ENCODE results near the gene PNP. TPM values are rescaled to one million over a fixed set of nuclear protein-coding genes. Genes with fewer than 3 reads are reported as not detected.
"Not testable (repeated sequence)": the region's sequence is repeated elsewhere in the genome, so short reads cannot be mapped to it uniquely, and the experiment has no call there.

PNP gene
- total and polyA plus RNA-seq, 2 of the 8 experiments (the other 6 are each of a cell fraction or from before 2014, with no cell fraction given): 108 to 130 TPM

DNA sequence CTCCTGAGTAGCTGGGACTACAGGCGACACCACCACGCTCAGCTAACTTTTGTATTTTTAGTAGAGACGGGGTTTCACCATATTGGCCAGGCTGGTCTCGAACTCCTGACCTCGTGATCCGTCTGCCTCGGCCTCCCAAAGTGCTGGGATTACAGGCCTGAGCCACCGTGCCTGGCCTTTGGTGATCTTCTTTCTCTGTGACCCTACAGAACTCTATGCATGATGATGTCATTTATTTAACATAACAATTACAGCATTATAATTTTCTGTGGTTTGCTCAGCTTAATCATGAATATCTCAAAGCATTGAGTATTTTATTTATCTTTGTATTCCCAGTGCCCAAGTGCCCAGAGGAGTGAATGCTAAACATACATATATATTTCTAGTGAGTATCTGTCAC is 16.4 kb upstream of the PNP start:
- not testable (repeated sequence) for H3K9ac ChIP-seq (replicated peaks in 1 of 4; ENCODE audit: extremely low read depth in 1 of 4, low read depth in 3 of 4, low read length in 3 of 4); H2BK15ac ChIP-seq (ENCODE audit: low read length); H4K91ac ChIP-seq (replicated peaks; ENCODE audit: insufficient read length, low read length); H3K27ac ChIP-seq (ENCODE audit: low read depth, low read length); H4K8ac ChIP-seq (ENCODE audit: extremely low read depth, insufficient read depth, low read length); H3K27me3 ChIP-seq (replicated peaks in 1 of 4; ENCODE audit: control insufficient read depth in 3 of 4, extremely low read depth in 1 of 4, insufficient read depth in 3 of 4, low read length in 3 of 4); H3K14ac ChIP-seq (ENCODE audit: insufficient read length); FAIRE-seq; H3K18ac ChIP-seq (ENCODE audit: extremely low read depth, low read length); H2BK12ac ChIP-seq (ENCODE audit: low read depth, low read length); H2BK20ac ChIP-seq (ENCODE audit: low read length); H3K23me2 ChIP-seq (ENCODE audit: low read depth, low read length); H3K4me3 ChIP-seq (ENCODE audit: extremely low read depth in 1 of 4, insufficient read depth in 2 of 4, low read depth in 3 of 4, low read length in 4 of 4); H2BK5ac ChIP-seq (ENCODE audit: low read depth, low read length); H2BK120ac ChIP-seq (replicated peaks; ENCODE audit: low read depth, low read length); DNase-seq (ENCODE audit: low read depth in 1 of 2, low spot score in 2 of 2); H2AK5ac ChIP-seq (ENCODE audit: low read depth, low read length); H2AFZ ChIP-seq (ENCODE audit: low read length); H3K56ac ChIP-seq (replicated peaks; ENCODE audit: insufficient read length, low read depth, low read length); H3K79me1 ChIP-seq (ENCODE audit: low read depth, low read length); H3K9me3 ChIP-seq (ENCODE audit: insufficient read depth in 2 of 2, low read depth in 1 of 2, low read length in 1 of 2); H4K5ac ChIP-seq (ENCODE audit: insufficient read length, low read depth, low read length); H3K4ac ChIP-seq (replicated peaks; ENCODE audit: insufficient read length, low read depth, low read length); H4K20me1 ChIP-seq (replicated peaks in 1 of 2; ENCODE audit: control insufficient read depth in 1 of 2, insufficient read depth in 2 of 2, low read length in 2 of 2); H3K23ac ChIP-seq (ENCODE audit: insufficient read length)
- Histone ChIP-seq H3K4me1 (replicated peaks in 1 of 4; ENCODE audit: control insufficient read depth in 3 of 4, insufficient read depth in 4 of 4, low read length in 3 of 4) (peaks cover 0 to 10% (median 1%) of the 10 kb centered on the region in 4 experiments; a peak in 3 of 7 replicates), H3K4me2 (ENCODE audit: insufficient read depth in 1 of 2, low read depth in 2 of 2, low read length in 2 of 2) (peak overlapping the region in 1 of 2 experiments; percentile 74; a peak in 1 of 4 replicates), H3K79me2 (ENCODE audit: control insufficient read depth in 1 of 2, insufficient read depth in 2 of 2, low read length in 2 of 2) (peaks cover 3 to 38% of the 10 kb centered on the region in 2 experiments; a peak in 3 of 4 replicates), H3K36me3 (ENCODE audit: control insufficient read depth in 2 of 4, insufficient read depth in 4 of 4, low read length in 3 of 4) (peaks cover 30 to 60% (median 51%) of the 10 kb centered on the region in 4 experiments)
- 93% methylated on average over 8 of the region's 8 CpGs; no CpG with 5 or more reads in 1 of the 2 experiments for WGBS, 2 experiments (ENCODE audit: extremely low coverage in 1 of 2, insufficient coverage in 1 of 2, insufficient read length in 1 of 2, insufficient replicate concordance in 2 of 2, low coverage in 1 of 2, low lambda C conversion rate in 2 of 2, missing lambda C conversion rate in 1 of 2)
- CTCF ChIA-PET (ENCODE audit: partially characterized antibody): interaction anchor here (0.6 to 3.7 kb wide), 6 partner anchors 33 to 413 kb away, joined by 3 to 9 read pairs (median 4); partner anchors contain the start of gene TEP1
- POLR2A ChIA-PET (ENCODE audit: partially characterized antibody): interaction anchor here (0.7 to 5.5 kb wide), 7 partner anchors 8 to 160 kb away, joined by 3 to 88 read pairs (median 5); partner anchors contain the start of genes PARP2, PIP4P1 and PNP
- peak; percentile 70 for TF ChIP-seq TBP (IDR thresholded peaks at IDR 0.05; ENCODE audit: low read depth, low read length)
